HEK293 (cell line): ENCODE data around the gene TM7SF3.

Experiments
- CTCF ChIA-PET: fragments of 350-600 bp; formaldehyde crosslinking; extraction: SDS; loops from one replicate; lab custom pipeline; 2021; ENCODE audit warnings: antibody characterized with exemption; lab: Yijun Ruan, JAX
- POLR2A ChIA-PET: fragments of 300-600 bp; formaldehyde crosslinking; extraction: SDS; loops from one replicate; lab custom pipeline; 2020; ENCODE audit warnings: antibody characterized with exemption, inconsistent platforms; lab: Yijun Ruan, JAX
- H3K27ac ChIP-seq: fragments of 200-500 bp; sonication (Bioruptor generic); 2 replicates; pipeline ENCODE4 v1.5.1; 2014; ENCODE audit warnings: low read depth, low read length, control low read depth, inconsistent platforms; ENCODE audit errors: extremely low read depth
- H3K36me3 ChIP-seq, 2 experiments: fragments of 200-500 bp in 1 of 2; sonication (Bioruptor generic) in 1 of 2; 1 replicate in 1 of 2; 2 replicates in 1 of 2; pipeline ENCODE4 v1.5.1; 2014 to 2017; ENCODE audit warnings: inconsistent platforms in 2 of 2, low read length in 2 of 2; ENCODE audit not compliant: control insufficient read depth in 2 of 2, insufficient read depth in 1 of 2
- H3K4me1 ChIP-seq: fragments of 200-500 bp; sonication (Bioruptor generic); 2 replicates; pipeline ENCODE4 v1.5.1; 2014; ENCODE audit warnings: mild to moderate bottlenecking, low read length, inconsistent platforms; ENCODE audit not compliant: control insufficient read depth, insufficient read depth
- H3K4me3 ChIP-seq: 2 replicates; pipeline ENCODE4 v1.5.1; 2011; ENCODE audit warnings: low read depth, mild to moderate bottlenecking, control low read depth, low read length, moderate library complexity
- H3K9me3 ChIP-seq: fragments of 200-500 bp; sonication (Bioruptor generic); 2 replicates; pipeline ENCODE4 v1.5.1; 2014; ENCODE audit warnings: low read depth, low read length, inconsistent platforms; ENCODE audit not compliant: control insufficient read depth, insufficient read depth
- BCL11A ChIP-seq: fragments of 450-650 bp; formaldehyde crosslinking; IDR thresholded peaks from 2 replicates; pipeline ENCODE4 v1.5.1; 2016; ENCODE audit warnings: low read depth, missing biosample characterization, missing genetic modification characterization
- BCL11B ChIP-seq: fragments of 450-650 bp; formaldehyde crosslinking; IDR thresholded peaks from 2 replicates; pipeline ENCODE4 v1.5.1; 2016; ENCODE audit warnings: low read depth, missing biosample characterization, missing genetic modification characterization
- EGR2 ChIP-seq: fragments of 450-650 bp; formaldehyde crosslinking; IDR thresholded peaks from 2 replicates; pipeline ENCODE4 v1.5.1; 2016; ENCODE audit warnings: low read depth, missing biosample characterization, missing genetic modification characterization
- GFI1B ChIP-seq: fragments of 450-650 bp; formaldehyde crosslinking; IDR thresholded peaks from 2 replicates; pipeline ENCODE4 v1.5.1; 2016; ENCODE audit warnings: missing biosample characterization, missing genetic modification characterization
- HOXC10 ChIP-seq: sonication (generic); formaldehyde crosslinking; IDR thresholded peaks from 2 replicates; pipeline ENCODE4 v1.8.1; 2023; ENCODE audit warnings: mild to moderate bottlenecking, missing genetic modification reagents
- HOXD13 ChIP-seq: sonication (generic); formaldehyde crosslinking; IDR thresholded peaks from 2 replicates; pipeline ENCODE4 v1.8.0; 2022; ENCODE audit warnings: missing genetic modification reagents, borderline replicate concordance
- MEIS1 ChIP-seq: sonication (generic); formaldehyde crosslinking; IDR thresholded peaks from 2 replicates; pipeline ENCODE4 v1.8.1; 2022; ENCODE audit warnings: missing genetic modification reagents, mild to moderate bottlenecking, borderline replicate concordance
- OSR2 ChIP-seq: fragments of 450-650 bp; formaldehyde crosslinking; IDR thresholded peaks from 2 replicates; pipeline ENCODE4 v1.5.1; 2016; ENCODE audit warnings: missing biosample characterization, missing genetic modification characterization
- OVOL3 ChIP-seq: fragments of 450-650 bp; formaldehyde crosslinking; IDR thresholded peaks from 2 replicates; pipeline ENCODE4 v1.5.1; 2016; ENCODE audit warnings: missing biosample characterization, missing genetic modification characterization
- SALL2 ChIP-seq: fragments of 450-650 bp; formaldehyde crosslinking; IDR thresholded peaks from 2 replicates; pipeline ENCODE4 v1.5.0; 2017; ENCODE audit warnings: missing biosample characterization, mild to moderate bottlenecking, missing genetic modification characterization, borderline replicate concordance
- TRIM28 ChIP-seq: IDR thresholded peaks from 2 replicates; pipeline ENCODE4 v1.6.1; 2011; ENCODE audit warnings: low read length, control low read depth, borderline replicate concordance
- ZBTB1 ChIP-seq: fragments of 450-650 bp; formaldehyde crosslinking; IDR thresholded peaks from 2 replicates; pipeline ENCODE4 v1.5.1; 2016; ENCODE audit warnings: missing biosample characterization, missing genetic modification characterization
- ZFP3 ChIP-seq: fragments of 450-650 bp; formaldehyde crosslinking; IDR thresholded peaks from 2 replicates; pipeline ENCODE4 v1.5.1; 2016; ENCODE audit warnings: low read depth, missing biosample characterization, missing genetic modification characterization
- ZNF138 ChIP-seq: fragments of 450-650 bp; formaldehyde crosslinking; IDR thresholded peaks from 2 replicates; pipeline ENCODE4 v1.5.1; 2016; ENCODE audit warnings: missing biosample characterization, missing genetic modification characterization, borderline replicate concordance
- ZNF140 ChIP-seq: fragments of 450-650 bp; formaldehyde crosslinking; IDR thresholded peaks from 2 replicates; pipeline ENCODE4 v1.5.1; 2016; ENCODE audit warnings: missing biosample characterization, missing genetic modification characterization
- ZNF146 ChIP-seq: fragments of 450-650 bp; formaldehyde crosslinking; IDR thresholded peaks from 2 replicates; pipeline ENCODE4 v1.5.1; 2016; ENCODE audit warnings: missing biosample characterization, missing genetic modification characterization
- ZNF184 ChIP-seq: fragments of 450-650 bp; IDR thresholded peaks from 2 replicates; pipeline ENCODE4 v1.5.1; 2018; ENCODE audit warnings: missing biosample characterization, mild to moderate bottlenecking, missing genetic modification characterization
- ZNF266 ChIP-seq: fragments of 450-650 bp; formaldehyde crosslinking; IDR thresholded peaks from 2 replicates; pipeline ENCODE4 v1.5.1; 2016; ENCODE audit warnings: missing biosample characterization, missing genetic modification characterization, low read depth
- ZNF274 ChIP-seq, 2 experiments: fragments of 200-500 bp in 1 of 2; fragments of 450-650 bp in 1 of 2; sonication (Bioruptor generic) in 1 of 2; formaldehyde crosslinking in 1 of 2; IDR thresholded peaks; 2 replicates each; pipeline versions ENCODE4 v1.5.1 to v1.6.1; 2014 to 2016; ENCODE audit warnings: borderline replicate concordance in 1 of 2, inconsistent platforms in 1 of 2, low read length in 1 of 2, missing biosample characterization in 1 of 2, missing genetic modification characterization in 1 of 2
- ZNF354C ChIP-seq: fragments of 450-650 bp; formaldehyde crosslinking; IDR thresholded peaks from 2 replicates; pipeline ENCODE4 v1.5.1; 2016; ENCODE audit warnings: missing biosample characterization, missing genetic modification characterization, low read depth, borderline replicate concordance
- ZNF600 ChIP-seq: fragments of 450-650 bp; formaldehyde crosslinking; IDR thresholded peaks from 2 replicates; pipeline ENCODE4 v1.5.1; 2016; ENCODE audit warnings: missing biosample characterization, missing genetic modification characterization
- ZNF629 ChIP-seq: fragments of 450-650 bp; formaldehyde crosslinking; IDR thresholded peaks from 2 replicates; pipeline ENCODE4 v1.5.1; 2017; ENCODE audit warnings: missing biosample characterization, missing genetic modification characterization
- ZNF76 ChIP-seq: fragments of 450-650 bp; formaldehyde crosslinking; IDR thresholded peaks from 2 replicates; pipeline ENCODE4; 2016; ENCODE audit warnings: low read depth, missing biosample characterization, missing genetic modification characterization, borderline replicate concordance
- ZSCAN16 ChIP-seq: fragments of 450-650 bp; formaldehyde crosslinking; IDR thresholded peaks from 2 replicates; pipeline ENCODE4 v1.5.1; 2016; ENCODE audit warnings: missing biosample characterization, missing genetic modification characterization
- ZXDB ChIP-seq: fragments of 450-650 bp; formaldehyde crosslinking; IDR thresholded peaks from 2 replicates; pipeline ENCODE4 v1.5.1; 2016; ENCODE audit warnings: missing biosample characterization, missing genetic modification characterization
- TF ChIP-seq, protein P1 (sequence below): fragments of 450-650 bp; formaldehyde crosslinking; IDR thresholded peaks from 2 replicates; pipeline ENCODE4 v1.5.1; 2016; ENCODE audit warnings: missing biosample characterization, missing genetic modification characterization
- TF ChIP-seq, protein P2 (sequence below): fragments of 450-650 bp; formaldehyde crosslinking; conservative IDR thresholded peaks from 2 replicates; pipeline ENCODE4 v1.5.1; 2016; ENCODE audit warnings: low read depth, missing biosample characterization, missing genetic modification characterization
- TF ChIP-seq, protein P3 (sequence below): fragments of 450-650 bp; formaldehyde crosslinking; IDR thresholded peaks from 2 replicates; pipeline ENCODE4 v1.5.1; 2017; ENCODE audit warnings: missing biosample characterization, missing genetic modification characterization

Gene TM7SF3

DNA sequence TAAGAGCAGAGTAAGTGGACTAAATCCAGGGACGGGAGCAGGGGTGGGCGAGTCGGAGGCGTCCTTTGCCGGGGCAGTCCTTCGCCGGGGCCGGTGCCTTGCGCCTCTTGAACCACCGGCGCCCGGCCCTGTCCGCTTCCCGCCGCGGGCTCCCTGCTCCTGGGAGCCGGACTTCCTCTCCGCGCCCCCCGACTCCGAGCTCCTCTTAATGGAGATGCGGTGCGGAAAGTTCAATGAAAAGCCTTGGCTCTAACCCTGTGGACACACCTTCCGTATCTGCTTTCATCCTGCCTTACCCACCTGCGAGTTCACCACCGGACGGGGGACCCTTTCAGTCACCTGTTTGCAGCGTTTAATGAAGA, 75.5 kb downstream of the TM7SF3 start (continued):
- TF ChIP-seq ZNF76 (tag by site-specific recombination) (no peak), ZNF274 (IDR thresholded peaks at IDR 0.05; ENCODE audit: low read length) (no peak), ZNF274 (tag by site-specific recombination; IDR thresholded peaks at IDR 0.05; ENCODE audit: borderline replicate concordance) (no peak), SALL2 (tag by site-specific recombination) (no peak), BCL11A (tag by site-specific recombination) (no peak), TRIM28 (no peak), ZFP3 (no peak), HOXC10 (CRISPR knock-in tag) (no peak), ZNF146 (tag by site-specific recombination) (no peak), ZBTB1 (no peak), MEIS1 (CRISPR knock-in tag) (no peak), ZNF266 (tag by site-specific recombination) (no peak), ZNF140 (tag by site-specific recombination) (no peak), ZNF138 (tag by site-specific recombination) (no peak), ZNF600 (0 out of 2 replicates have a peak, but pooled peaks have one; percentile 73), OVOL3 (tag by site-specific recombination) (no peak)
- TF ChIP-seq, protein P1, sequence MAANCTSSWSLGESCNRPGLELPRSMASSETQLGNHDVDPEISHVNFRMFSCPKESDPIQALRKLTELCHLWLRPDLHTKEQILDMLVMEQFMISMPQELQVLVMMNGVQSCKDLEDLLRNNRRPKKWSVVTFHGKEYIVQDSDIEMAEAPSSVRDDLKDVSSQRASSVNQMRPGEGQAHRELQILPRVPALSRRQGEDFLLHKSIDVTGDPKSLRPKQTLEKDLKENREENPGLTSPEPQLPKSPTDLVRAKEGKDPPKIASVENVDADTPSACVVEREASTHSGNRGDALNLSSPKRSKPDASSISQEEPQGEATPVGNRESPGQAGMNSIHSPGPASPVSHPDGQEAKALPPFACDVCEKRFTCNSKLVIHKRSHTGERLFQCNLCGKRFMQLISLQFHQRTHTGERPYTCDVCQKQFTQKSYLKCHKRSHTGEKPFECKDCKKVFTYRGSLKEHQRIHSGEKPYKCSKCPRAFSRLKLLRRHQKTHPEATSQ, result no peak
- TF ChIP-seq, protein P2, sequence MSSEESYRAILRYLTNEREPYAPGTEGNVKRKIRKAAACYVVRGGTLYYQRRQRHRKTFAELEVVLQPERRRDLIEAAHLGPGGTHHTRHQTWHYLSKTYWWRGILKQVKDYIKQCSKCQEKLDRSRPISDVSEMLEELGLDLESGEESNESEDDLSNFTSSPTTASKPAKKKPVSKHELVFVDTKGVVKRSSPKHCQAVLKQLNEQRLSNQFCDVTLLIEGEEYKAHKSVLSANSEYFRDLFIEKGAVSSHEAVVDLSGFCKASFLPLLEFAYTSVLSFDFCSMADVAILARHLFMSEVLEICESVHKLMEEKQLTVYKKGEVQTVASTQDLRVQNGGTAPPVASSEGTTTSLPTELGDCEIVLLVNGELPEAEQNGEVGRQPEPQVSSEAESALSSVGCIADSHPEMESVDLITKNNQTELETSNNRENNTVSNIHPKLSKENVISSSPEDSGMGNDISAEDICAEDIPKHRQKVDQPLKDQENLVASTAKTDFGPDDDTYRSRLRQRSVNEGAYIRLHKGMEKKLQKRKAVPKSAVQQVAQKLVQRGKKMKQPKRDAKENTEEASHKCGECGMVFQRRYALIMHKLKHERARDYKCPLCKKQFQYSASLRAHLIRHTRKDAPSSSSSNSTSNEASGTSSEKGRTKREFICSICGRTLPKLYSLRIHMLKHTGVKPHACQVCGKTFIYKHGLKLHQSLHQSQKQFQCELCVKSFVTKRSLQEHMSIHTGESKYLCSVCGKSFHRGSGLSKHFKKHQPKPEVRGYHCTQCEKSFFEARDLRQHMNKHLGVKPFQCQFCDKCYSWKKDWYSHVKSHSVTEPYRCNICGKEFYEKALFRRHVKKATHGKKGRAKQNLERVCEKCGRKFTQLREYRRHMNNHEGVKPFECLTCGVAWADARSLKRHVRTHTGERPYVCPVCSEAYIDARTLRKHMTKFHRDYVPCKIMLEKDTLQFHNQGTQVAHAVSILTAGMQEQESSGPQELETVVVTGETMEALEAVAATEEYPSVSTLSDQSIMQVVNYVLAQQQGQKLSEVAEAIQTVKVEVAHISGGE, result peak; percentile 37; the same call in 1 of the 2 replicates
- TF ChIP-seq, all 188 proteins: peak for 16

DNA sequence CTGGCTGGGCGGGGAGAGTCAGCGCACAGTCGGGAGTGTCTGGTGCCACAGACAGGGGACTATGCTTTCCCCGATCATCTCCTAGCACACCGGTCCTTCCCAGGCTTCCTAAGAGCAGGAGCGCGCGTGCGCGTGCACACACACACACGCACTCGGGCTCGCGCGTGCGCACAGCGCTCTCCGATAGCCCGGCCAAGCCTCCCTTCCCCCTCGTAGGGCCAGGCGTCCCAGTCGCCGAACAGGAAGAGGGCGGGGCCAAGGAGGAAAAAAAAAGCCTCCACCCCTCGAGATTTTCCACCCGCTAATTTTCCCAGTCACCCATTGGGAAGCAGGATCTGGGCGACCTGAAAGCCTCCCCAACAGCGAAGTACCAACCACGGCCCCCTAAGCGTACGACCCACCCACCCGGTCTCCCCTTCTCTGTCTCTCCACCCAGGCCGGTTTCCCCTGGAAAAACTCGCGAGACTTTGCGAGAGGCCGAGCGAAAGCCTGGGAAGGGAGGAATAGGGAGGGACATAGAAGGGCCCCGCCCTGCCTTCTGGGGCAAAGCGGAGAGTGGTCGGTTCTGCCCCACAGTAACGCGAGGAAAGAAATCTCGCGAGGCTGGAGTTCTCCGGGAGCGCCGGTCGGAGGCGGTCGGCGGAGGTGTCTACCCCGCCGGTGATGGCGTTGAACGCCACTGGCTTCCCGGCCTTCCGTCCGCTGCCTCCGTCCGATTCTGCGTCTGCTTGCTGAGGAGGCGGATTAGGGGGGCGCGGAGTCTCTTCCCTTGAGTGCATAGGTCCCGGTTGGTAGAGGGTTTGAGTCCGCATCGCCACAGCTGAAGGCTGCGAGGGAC, 76.1 kb downstream of the TM7SF3 start, which contains the start of the genes FGFR1OP2 and INTS13:
Gene FGFR1OP2 (plus strand): TSS at position 608 of the 838 bp plus-strand sequence. CDS start 15,689 bp downstream, outside the sequence.
Gene INTS13 (minus strand): TSS at position 119 of the 838 bp plus-strand sequence. CDS start 1,178 bp downstream, outside the sequence.
- peak within 1 kb of the TSS; percentile 87 for H3K4me3 ChIP-seq
- ChIA-PET CTCF (no interaction called here), POLR2A (interaction anchor here (0.5 to 1.0 kb wide), 2 partner anchors 105 to 760 kb away, joined by 3 to 4 read pairs; partner anchors contain the start of gene ITPR2)
- H3K4me1 ChIP-seq, result peaks cover 27% of the 10 kb centered on the region
- no peaks in the 10 kb centered on the region for H3K9me3 ChIP-seq
- peak within 1 kb of the TSS; percentile 91 for H3K27ac ChIP-seq
- peaks cover 3% of the 10 kb centered on the region in 2 experiments; a peak in 2 of 3 replicates for H3K36me3 ChIP-seq
- TF ChIP-seq EGR2 (tag by site-specific recombination), result peak; percentile 77
- no peak for TF ChIP-seq ZNF146 (tag by site-specific recombination)
- TF ChIP-seq HOXD13 (CRISPR knock-in tag), result no peak
- TF ChIP-seq ZXDB (tag by site-specific recombination), result peak; percentile 84
- TF ChIP-seq OSR2 (tag by site-specific recombination), result no peak
- TF ChIP-seq ZSCAN16 (tag by site-specific recombination), result no peak
- 0 out of 2 replicates have a peak, but pooled peaks have one; percentile 11 for TF ChIP-seq OVOL3 (tag by site-specific recombination)
- TF ChIP-seq BCL11B, result no peak
- no peak for TF ChIP-seq GFI1B (tag by site-specific recombination)
- TF ChIP-seq ZNF184 (tag by site-specific recombination), result no peak
- TF ChIP-seq, protein P3, sequence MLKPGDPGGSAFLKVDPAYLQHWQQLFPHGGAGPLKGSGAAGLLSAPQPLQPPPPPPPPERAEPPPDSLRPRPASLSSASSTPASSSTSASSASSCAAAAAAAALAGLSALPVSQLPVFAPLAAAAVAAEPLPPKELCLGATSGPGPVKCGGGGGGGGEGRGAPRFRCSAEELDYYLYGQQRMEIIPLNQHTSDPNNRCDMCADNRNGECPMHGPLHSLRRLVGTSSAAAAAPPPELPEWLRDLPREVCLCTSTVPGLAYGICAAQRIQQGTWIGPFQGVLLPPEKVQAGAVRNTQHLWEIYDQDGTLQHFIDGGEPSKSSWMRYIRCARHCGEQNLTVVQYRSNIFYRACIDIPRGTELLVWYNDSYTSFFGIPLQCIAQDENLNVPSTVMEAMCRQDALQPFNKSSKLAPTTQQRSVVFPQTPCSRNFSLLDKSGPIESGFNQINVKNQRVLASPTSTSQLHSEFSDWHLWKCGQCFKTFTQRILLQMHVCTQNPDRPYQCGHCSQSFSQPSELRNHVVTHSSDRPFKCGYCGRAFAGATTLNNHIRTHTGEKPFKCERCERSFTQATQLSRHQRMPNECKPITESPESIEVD, result no peak
- no peak for TF ChIP-seq ZNF354C (tag by site-specific recombination)
- peak; percentile 59; the same call in 1 of the 2 replicates for TF ChIP-seq ZNF629 (tag by site-specific recombination)
